Thymus (tissue), 11 donors: Measurements from ENCODE around the gene EYS. TPM values are rescaled to one million over a fixed set of nuclear protein-coding genes. Genes with fewer than 3 reads are reported as not detected.
"Not testable (repeated sequence)": the region's sequence is repeated elsewhere in the genome, so short reads cannot be mapped to it uniquely, and the experiment has no call there.

Experiments used
- DNase-seq, 9 donors: peaks; one replicate each; pipeline ENCODE4 v3.0.0-alpha.2; 2013; ENCODE audit warnings: low spot score in 9 of 9, low read depth in 6 of 9, missing footprints in 1 of 9
- H3K27ac ChIP-seq, 2 donors: one replicate each; pipeline ENCODE4 v1.5.1; 2013; ENCODE audit warnings: control low read depth in 1 of 2, low read depth in 1 of 2, low read length in 1 of 2, mild to moderate bottlenecking in 1 of 2, moderate library complexity in 1 of 2
- H3K27me3 ChIP-seq, 2 donors: one replicate each; pipeline ENCODE4 v1.5.1; 2013; ENCODE audit warnings: low read length in 1 of 2; ENCODE audit not compliant: control insufficient read depth in 2 of 2, insufficient read depth in 1 of 2
- H3K36me3 ChIP-seq, 2 donors: one replicate each; pipeline ENCODE4 v1.5.1; 2013; ENCODE audit warnings: low read length in 1 of 2, mild to moderate bottlenecking in 1 of 2, moderate library complexity in 1 of 2; ENCODE audit not compliant: control insufficient read depth in 2 of 2, insufficient read depth in 2 of 2
- H3K4me1 ChIP-seq, 2 donors: one replicate each; pipeline ENCODE4 v1.5.1; 2013; ENCODE audit warnings: low read length in 2 of 2; ENCODE audit not compliant: control insufficient read depth in 2 of 2, insufficient read depth in 2 of 2
- H3K4me3 ChIP-seq, 2 donors: one replicate each; pipeline ENCODE4 v1.5.1; 2013; ENCODE audit warnings: low read length in 2 of 2, control low read depth in 1 of 2, mild to moderate bottlenecking in 1 of 2
- H3K9me3 ChIP-seq, 2 donors: one replicate each; pipeline ENCODE4 v1.5.1; 2013; ENCODE audit warnings: low read length in 1 of 2, mild to moderate bottlenecking in 1 of 2; ENCODE audit not compliant: control insufficient read depth in 2 of 2, insufficient read depth in 1 of 2
- WGBS: extraction: QIAGEN DNeasy Blood & Tissue Kit; methylation state at CpG from one replicate; pipeline ENCODE4 v1.1.7; 2013; 5-methylcytosine and 5-hydroxymethylcytosine counted together
- polyA plus RNA-seq: library from polyadenylated mRNA; stranded (reverse); fragments of 200-250 nt; gene quantifications from one replicate; pipeline ENCODE4 v1.2.3, GENCODE V29; 2013
- total RNA-seq: library from RNA; stranded (reverse); fragments of 120-200 nt; gene quantifications from one replicate; pipeline ENCODE4 v1.2.4, GENCODE V29; 2013
- donor health status: healthy.

The EYS gene
- total and polyA plus RNA-seq, 2 donors: 0.05 to 0.28 TPM

- Histone ChIP-seq H3K36me3 (no peaks in the 10 kb centered on the region), H3K4me3 (no peak overlapping the region), H3K27me3 (no peaks in the 10 kb centered on the region), H3K27ac (no peak overlapping the region), H3K4me1 (no peaks in the 10 kb centered on the region), H3K9me3 (no peaks in the 10 kb centered on the region)
- WGBS: 90% methylated on average over 2 of the region's 2 CpGs
- DNase-seq: no peak
Measured at GRCh38 chr6:63910863-63911551, 1796.0 kb downstream of the EYS start.

- DNase-seq: no peak
- Histone ChIP-seq H3K36me3 (no peaks in the 10 kb centered on the region), H3K27ac (no peak overlapping the region), H3K4me1 (no peaks in the 10 kb centered on the region), H3K9me3 (no peaks in the 10 kb centered on the region), H3K27me3 (no peaks in the 10 kb centered on the region), H3K4me3 (no peak overlapping the region)
- 60% methylated on average over 4 of the region's 4 CpGs for WGBS
Measured at GRCh38 chr6:63904650-63905248, 1802.3 kb downstream of the EYS start.

- Histone ChIP-seq H3K36me3 (no peaks in the 10 kb centered on the region), H3K27me3 (no peaks in the 10 kb centered on the region), H3K4me3 (no peak overlapping the region), H3K27ac (no peak overlapping the region), H3K4me1 (no peaks in the 10 kb centered on the region), H3K9me3 (no peaks in the 10 kb centered on the region)
- no peak for DNase-seq
Measured at GRCh38 chr6:63899550-63899949, 1807.5 kb downstream of the EYS start.

- Histone ChIP-seq H3K4me1 (no peaks in the 10 kb centered on the region), H3K27ac (no peak overlapping the region), H3K27me3 (no peaks in the 10 kb centered on the region), H3K4me3 (no peak overlapping the region), H3K36me3 (no peaks in the 10 kb centered on the region), H3K9me3 (no peaks in the 10 kb centered on the region)
- DNase-seq: no peak
- 92% methylated on average over 10 of the region's 10 CpGs for WGBS
Measured at GRCh38 chr6:63897952-63898351, 1809.1 kb downstream of the EYS start.

- WGBS: 95% methylated on average over 3 of the region's 3 CpGs
- DNase-seq: no peak
- no peak overlapping the region for H3K27ac ChIP-seq
- no peaks in the 10 kb centered on the region for H3K27me3 ChIP-seq
- H3K9me3 ChIP-seq: no peaks in the 10 kb centered on the region
- no peaks in the 10 kb centered on the region for H3K4me1 ChIP-seq
- H3K4me3 ChIP-seq: no peak overlapping the region
- H3K36me3 ChIP-seq: no peaks in the 10 kb centered on the region
Measured at GRCh38 chr6:63897459-63897858, 1809.6 kb downstream of the EYS start.

- DNase-seq: no peak
- 83% methylated on average over 5 of the region's 5 CpGs for WGBS
- H3K9me3 ChIP-seq: peaks cover 0 to 7% of the 10 kb centered on the region in 2 donors
Measured at GRCh38 chr6:63888416-63888815, 1818.6 kb downstream of the EYS start.

GRCh38 chr6:63887804-63888203, 1819.2 kb downstream of the EYS start:
- H3K4me1 ChIP-seq, H3K4me3 ChIP-seq, H3K9me3 ChIP-seq, DNase-seq, H3K27me3 ChIP-seq, H3K27ac ChIP-seq, H3K36me3 ChIP-seq: not testable (repeated sequence)
- WGBS: 89% methylated on average over 1 of the region's 1 CpG

More at GRCh38 chr6:63888416-63888815, 1818.6 kb downstream of the EYS start:
- no peaks in the 10 kb centered on the region for H3K4me1 ChIP-seq
- H3K27me3 ChIP-seq: no peaks in the 10 kb centered on the region
- no peak overlapping the region for H3K4me3 ChIP-seq
- H3K27ac ChIP-seq: no peak overlapping the region
- H3K36me3 ChIP-seq: no peaks in the 10 kb centered on the region

- whole genome bisulfite sequencing: 86% methylated on average over 5 of the region's 5 CpGs
- Histone ChIP-seq H3K4me3 (no peak overlapping the region), H3K9me3 (peaks cover 0 to 7% of the 10 kb centered on the region in 2 donors), H3K4me1 (no peaks in the 10 kb centered on the region), H3K36me3 (no peaks in the 10 kb centered on the region), H3K27me3 (no peaks in the 10 kb centered on the region), H3K27ac (no peak overlapping the region)
- no peak for DNase-seq
Measured at GRCh38 chr6:63887002-63887751, 1819.8 kb downstream of the EYS start.

- 91% methylated on average over 3 of the region's 3 CpGs for WGBS
- H3K4me1 ChIP-seq: no peaks in the 10 kb centered on the region
- H3K27me3 ChIP-seq: no peaks in the 10 kb centered on the region
- H3K36me3 ChIP-seq: no peaks in the 10 kb centered on the region
- no peak for DNase-seq
- H3K27ac ChIP-seq: no peak overlapping the region
- H3K9me3 ChIP-seq: peaks cover 0 to 7% of the 10 kb centered on the region in 2 donors
- H3K4me3 ChIP-seq: no peak overlapping the region
Measured at GRCh38 chr6:63886341-63886740, 1820.7 kb downstream of the EYS start.
